HL-60 (cell line): ENCODE data around the gene TRAPPC14.
"Not testable (repeated sequence)": the region's sequence is repeated elsewhere in the genome, so short reads cannot be mapped to it uniquely, and the experiment has no call there.

Experiments
- DNase-seq, 2 experiments: peaks; one replicate each; pipeline ENCODE4 v3.0.0-alpha.2; 2010 to 2020; ENCODE audit warnings: low read depth in 1 of 2, low spot score in 1 of 2
- H3K27ac ChIP-seq: fragments of 250-450 bp; sonication (Bioruptor Pico); replicated peaks from 2 replicates; pipeline ENCODE4 v1.5.1; 2020; ENCODE audit warnings: mild to moderate bottlenecking, moderate library complexity
- H3K27me3 ChIP-seq: fragments of 250-450 bp; sonication (Bioruptor Pico); 2 replicates; pipeline ENCODE4 v1.5.1; 2021; ENCODE audit warnings: mild to moderate bottlenecking, moderate library complexity; ENCODE audit not compliant: insufficient read depth, poor library complexity, severe bottlenecking
- H3K4me3 ChIP-seq: replicated peaks from 2 replicates; pipeline ENCODE4 v1.5.1; 2011; ENCODE audit warnings: mild to moderate bottlenecking, control low read depth, low read length; ENCODE audit not compliant: insufficient read depth
- GABPA ChIP-seq: IDR thresholded peaks from 2 replicates; pipeline ENCODE4 v1.6.1; 2012; ENCODE audit warnings: low read depth
- POLR2AphosphoS5 ChIP-seq: IDR thresholded peaks from 2 replicates; pipeline ENCODE4 v1.6.1; 2012; ENCODE audit warnings: low read depth
- SPI1 ChIP-seq: IDR thresholded peaks from 2 replicates; pipeline ENCODE4 v1.6.1; 2012; ENCODE audit warnings: low read depth, mild to moderate bottlenecking, borderline replicate concordance
- long read RNA-seq: library from polyadenylated mRNA; unstranded; transcript quantifications from one replicate; pipeline ENCODE4 v2.0.0, GENCODE V29; 2020
- TF ChIP-seq, protein P1 (sequence below): IDR thresholded peaks from one replicate; pipeline ENCODE4 v1.5.1; 2011; ENCODE audit warnings: low read length, control low read depth, inconsistent platforms; ENCODE audit not compliant: insufficient read depth
- TF ChIP-seq, protein P2 (sequence below): IDR thresholded peaks from 2 replicates; pipeline ENCODE4 v1.6.1; 2012; ENCODE audit warnings: low read depth; ENCODE audit not compliant: insufficient replicate concordance

TRAPPC14 gene, protein sequence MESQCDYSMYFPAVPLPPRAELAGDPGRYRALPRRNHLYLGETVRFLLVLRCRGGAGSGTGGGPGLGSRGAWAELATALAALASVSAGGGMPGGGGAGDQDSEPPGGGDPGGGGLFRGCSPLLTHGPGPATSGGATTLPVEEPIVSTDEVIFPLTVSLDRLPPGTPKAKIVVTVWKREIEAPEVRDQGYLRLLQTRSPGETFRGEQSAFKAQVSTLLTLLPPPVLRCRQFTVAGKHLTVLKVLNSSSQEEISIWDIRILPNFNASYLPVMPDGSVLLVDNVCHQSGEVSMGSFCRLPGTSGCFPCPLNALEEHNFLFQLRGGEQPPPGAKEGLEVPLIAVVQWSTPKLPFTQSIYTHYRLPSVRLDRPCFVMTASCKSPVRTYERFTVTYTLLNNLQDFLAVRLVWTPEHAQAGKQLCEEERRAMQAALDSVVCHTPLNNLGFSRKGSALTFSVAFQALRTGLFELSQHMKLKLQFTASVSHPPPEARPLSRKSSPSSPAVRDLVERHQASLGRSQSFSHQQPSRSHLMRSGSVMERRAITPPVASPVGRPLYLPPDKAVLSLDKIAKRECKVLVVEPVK
- long read RNA-seq, partial matches to known transcripts = 7 of 8 reads
- long read RNA-seq, other reads (novel, unspliced or antisense) = 1 of 8 reads

DNA sequence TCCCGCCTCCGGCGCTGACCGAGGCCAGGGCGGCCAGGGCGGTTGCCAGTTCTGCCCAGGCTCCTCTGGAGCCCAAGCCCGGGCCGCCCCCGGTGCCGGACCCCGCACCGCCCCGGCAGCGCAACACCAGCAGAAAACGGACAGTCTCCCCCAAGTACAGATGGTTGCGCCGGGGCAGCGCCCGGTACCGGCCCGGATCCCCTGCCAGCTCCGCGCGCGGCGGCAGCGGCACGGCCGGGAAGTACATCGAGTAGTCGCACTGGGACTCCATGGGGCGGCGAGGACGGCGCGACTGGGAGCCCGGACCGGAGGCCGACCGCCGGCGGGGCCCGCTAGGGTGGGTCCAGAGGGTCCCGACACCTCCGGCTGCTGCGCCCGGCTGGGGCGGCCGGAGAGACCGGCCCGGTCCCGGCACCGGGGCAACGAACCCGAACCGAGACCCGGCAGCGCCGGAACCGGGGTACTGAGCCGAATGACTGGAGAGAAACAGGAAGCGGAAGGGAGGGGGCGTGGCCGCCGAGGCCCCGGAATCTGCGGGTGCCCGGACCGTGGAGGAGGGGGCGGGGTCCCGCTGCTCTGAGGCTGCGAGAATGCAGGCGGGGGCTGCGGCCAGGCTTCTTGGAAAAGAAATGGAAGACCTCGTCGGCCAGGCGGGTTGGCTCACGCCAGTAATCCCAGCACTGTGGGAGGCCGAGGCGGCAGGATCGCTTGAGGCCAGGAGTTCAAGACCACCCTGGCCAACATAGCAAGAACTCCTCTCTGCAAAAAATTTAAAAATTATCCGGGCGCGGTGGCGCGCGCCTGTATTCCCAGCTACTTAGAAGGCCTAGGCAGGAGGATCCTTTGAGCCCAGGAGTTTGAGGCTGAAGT lies at the start of gene TRAPPC14:
Gene TRAPPC14, minus strand, starts transcription at position 495 of the 870 bp plus-strand sequence. Its CDS starts 224 bp downstream, at position 271.
- TF ChIP-seq GABPA (peak; percentile 81), POLR2AphosphoS5 (peak; percentile 36), SPI1 (peak; percentile 79)
- TF ChIP-seq, protein P1, sequence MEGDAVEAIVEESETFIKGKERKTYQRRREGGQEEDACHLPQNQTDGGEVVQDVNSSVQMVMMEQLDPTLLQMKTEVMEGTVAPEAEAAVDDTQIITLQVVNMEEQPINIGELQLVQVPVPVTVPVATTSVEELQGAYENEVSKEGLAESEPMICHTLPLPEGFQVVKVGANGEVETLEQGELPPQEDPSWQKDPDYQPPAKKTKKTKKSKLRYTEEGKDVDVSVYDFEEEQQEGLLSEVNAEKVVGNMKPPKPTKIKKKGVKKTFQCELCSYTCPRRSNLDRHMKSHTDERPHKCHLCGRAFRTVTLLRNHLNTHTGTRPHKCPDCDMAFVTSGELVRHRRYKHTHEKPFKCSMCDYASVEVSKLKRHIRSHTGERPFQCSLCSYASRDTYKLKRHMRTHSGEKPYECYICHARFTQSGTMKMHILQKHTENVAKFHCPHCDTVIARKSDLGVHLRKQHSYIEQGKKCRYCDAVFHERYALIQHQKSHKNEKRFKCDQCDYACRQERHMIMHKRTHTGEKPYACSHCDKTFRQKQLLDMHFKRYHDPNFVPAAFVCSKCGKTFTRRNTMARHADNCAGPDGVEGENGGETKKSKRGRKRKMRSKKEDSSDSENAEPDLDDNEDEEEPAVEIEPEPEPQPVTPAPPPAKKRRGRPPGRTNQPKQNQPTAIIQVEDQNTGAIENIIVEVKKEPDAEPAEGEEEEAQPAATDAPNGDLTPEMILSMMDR = no peak
- TF ChIP-seq, protein P2, sequence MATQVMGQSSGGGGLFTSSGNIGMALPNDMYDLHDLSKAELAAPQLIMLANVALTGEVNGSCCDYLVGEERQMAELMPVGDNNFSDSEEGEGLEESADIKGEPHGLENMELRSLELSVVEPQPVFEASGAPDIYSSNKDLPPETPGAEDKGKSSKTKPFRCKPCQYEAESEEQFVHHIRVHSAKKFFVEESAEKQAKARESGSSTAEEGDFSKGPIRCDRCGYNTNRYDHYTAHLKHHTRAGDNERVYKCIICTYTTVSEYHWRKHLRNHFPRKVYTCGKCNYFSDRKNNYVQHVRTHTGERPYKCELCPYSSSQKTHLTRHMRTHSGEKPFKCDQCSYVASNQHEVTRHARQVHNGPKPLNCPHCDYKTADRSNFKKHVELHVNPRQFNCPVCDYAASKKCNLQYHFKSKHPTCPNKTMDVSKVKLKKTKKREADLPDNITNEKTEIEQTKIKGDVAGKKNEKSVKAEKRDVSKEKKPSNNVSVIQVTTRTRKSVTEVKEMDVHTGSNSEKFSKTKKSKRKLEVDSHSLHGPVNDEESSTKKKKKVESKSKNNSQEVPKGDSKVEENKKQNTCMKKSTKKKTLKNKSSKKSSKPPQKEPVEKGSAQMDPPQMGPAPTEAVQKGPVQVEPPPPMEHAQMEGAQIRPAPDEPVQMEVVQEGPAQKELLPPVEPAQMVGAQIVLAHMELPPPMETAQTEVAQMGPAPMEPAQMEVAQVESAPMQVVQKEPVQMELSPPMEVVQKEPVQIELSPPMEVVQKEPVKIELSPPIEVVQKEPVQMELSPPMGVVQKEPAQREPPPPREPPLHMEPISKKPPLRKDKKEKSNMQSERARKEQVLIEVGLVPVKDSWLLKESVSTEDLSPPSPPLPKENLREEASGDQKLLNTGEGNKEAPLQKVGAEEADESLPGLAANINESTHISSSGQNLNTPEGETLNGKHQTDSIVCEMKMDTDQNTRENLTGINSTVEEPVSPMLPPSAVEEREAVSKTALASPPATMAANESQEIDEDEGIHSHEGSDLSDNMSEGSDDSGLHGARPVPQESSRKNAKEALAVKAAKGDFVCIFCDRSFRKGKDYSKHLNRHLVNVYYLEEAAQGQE = no peak
- peak; percentile 65 to 93 for DNase-seq
- Histone ChIP-seq H3K27ac (peak within 1 kb of the TSS; percentile 65), H3K27me3 (no peaks in the 10 kb centered on the region), H3K4me3 (peak within 1 kb of the TSS; percentile 79)

DNA sequence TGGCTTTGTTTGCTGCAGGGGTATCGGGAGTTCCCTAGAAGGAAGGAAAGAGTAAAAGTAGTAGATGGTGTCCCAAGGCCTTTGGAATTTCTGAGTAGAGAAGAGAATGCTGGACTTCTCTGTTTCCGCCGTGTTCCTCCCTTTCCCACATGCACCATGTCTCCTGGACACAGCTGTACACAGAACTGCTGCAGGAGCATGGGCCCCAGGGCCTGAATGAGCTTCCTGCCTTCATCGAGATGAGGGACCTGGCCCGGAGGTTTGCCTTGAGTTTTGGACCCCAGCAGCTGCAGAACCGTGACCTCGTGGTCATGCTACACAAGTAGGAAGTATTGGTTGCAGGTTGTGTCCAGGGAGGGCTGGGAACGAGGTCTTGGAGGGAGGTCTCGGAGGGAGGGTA lies 45.9 kb upstream of the TRAPPC14 start:
- Histone ChIP-seq H3K4me3 (no peak overlapping the region), H3K27me3 (no peaks in the 10 kb centered on the region), H3K27ac (no peak overlapping the region)
- DNase-seq = no peak
- no peak for TF ChIP-seq SPI1

DNA sequence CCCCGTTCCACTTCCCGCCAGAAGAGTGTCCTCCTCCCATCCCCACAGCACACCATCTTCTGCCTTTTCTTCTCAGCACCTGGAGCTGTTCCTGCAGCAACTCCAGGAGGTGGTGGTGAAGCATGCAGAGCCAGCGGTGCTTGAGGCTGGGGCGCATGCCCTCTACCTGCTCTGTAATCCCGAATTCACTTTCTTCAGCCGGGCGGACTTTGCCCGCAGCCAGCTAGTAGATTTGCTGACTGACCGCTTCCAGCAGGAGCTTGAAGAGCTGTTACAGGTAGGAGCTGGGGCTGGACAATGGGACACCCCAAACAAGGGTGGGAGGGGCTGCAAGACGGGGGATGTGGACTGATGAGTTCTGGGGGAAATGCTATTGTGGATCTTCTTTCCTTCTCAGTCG lies 42.2 kb upstream of the TRAPPC14 start:
- TF ChIP-seq, protein P2 = no peak
- TF ChIP-seq GABPA (no peak), POLR2AphosphoS5 (no peak), SPI1 (no peak)
- TF ChIP-seq, protein P1 = no peak
- DNase-seq = no peak
- H3K4me3 ChIP-seq = no peak overlapping the region
- H3K27me3 ChIP-seq = no peaks in the 10 kb centered on the region
- no peak overlapping the region for H3K27ac ChIP-seq

DNA sequence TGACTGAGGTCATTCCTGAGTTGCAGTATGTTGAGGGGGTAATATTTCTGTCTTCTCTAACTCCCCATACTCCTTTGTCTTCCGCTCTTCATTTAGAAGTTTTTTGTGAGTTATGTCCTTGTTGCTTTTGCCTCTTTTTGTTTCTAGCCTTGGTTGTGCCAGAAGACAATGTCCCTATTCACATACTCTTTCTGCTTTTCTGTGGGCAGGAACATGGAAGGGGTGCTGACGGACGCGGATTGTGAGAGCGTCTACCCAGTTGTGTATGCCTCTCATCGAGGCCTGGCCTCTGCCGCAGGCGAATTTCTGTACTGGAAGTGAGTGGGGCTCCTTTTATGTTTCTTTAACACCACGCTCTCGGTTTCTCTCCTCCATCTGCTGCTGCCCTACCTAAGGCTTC lies 39.7 kb upstream of the TRAPPC14 start:
- no peak overlapping the region for H3K4me3 ChIP-seq
- TF ChIP-seq, protein P1 = no peak
- TF ChIP-seq, protein P2 = no peak
- no peak for TF ChIP-seq POLR2AphosphoS5
- no peak for TF ChIP-seq SPI1
- no peak for TF ChIP-seq GABPA
- H3K27ac ChIP-seq = no peak overlapping the region
- no peak for DNase-seq
- H3K27me3 ChIP-seq = no peaks in the 10 kb centered on the region

DNA sequence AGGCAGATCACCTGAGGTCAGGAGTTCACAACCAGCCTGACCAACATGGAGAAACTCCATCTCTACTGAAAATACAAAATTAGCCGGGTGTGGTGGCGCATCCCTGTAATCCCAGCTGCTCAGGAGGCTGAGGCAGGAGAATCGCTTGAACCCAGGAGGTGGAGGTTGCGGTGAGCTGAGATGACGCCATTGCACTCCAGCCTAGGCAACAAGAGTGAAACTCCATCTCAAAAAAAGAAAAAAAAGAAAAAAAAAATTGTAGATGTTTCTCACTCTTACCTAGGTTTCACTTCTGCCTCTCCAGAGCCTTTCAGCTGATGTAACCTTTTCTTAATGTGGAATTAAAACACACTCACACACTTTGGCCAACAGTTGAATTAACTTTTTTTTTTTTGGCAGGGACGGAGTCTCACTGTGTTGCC lies 37.4 kb upstream of the TRAPPC14 start:
- H3K27me3 ChIP-seq, H3K4me3 ChIP-seq, H3K27ac ChIP-seq, DNase-seq: not testable (repeated sequence)
